Right atrium auricular region (tissue), 2 donors: Measurements from ENCODE around the gene ST3GAL6. TPM values are rescaled to one million over a fixed set of nuclear protein-coding genes. Genes with fewer than 3 reads are reported as not detected.
A peak's percentile ranks its signal among the peaks of the same experiment; 100 is the strongest.

ENCODE experiments used
- DNase-seq: peaks from one replicate; pipeline ENCODE4 v3.0.0-alpha.2; 2019; ENCODE audit warnings: low spot score
- H3K27ac ChIP-seq, 2 donors: fragments of 200-600 bp; sonication (generic); 1 replicate in 1 of 2; 2 replicates in 1 of 2; pipeline ENCODE4 v1.5.1; 2016 to 2019
- H3K27me3 ChIP-seq, 2 donors: fragments of 200-600 bp; sonication (generic); one replicate each; pipeline versions ENCODE4 v1.5.1 to v1.6.0; 2017 to 2019
- H3K36me3 ChIP-seq: fragments of 200-600 bp; sonication (generic); one replicate; pipeline ENCODE4 v1.5.1; 2016
- H3K4me1 ChIP-seq, 2 donors: fragments of 200-600 bp; sonication (generic); one replicate each; pipeline versions ENCODE4 v1.5.1 to v1.6.0; 2017 to 2019
- H3K4me3 ChIP-seq, 2 donors: fragments of 200-600 bp; sonication (generic); 1 replicate in 1 of 2; 2 replicates in 1 of 2; pipeline ENCODE4 v1.5.1; 2017 to 2019; ENCODE audit warnings: mild to moderate bottlenecking in 1 of 2, moderate library complexity in 1 of 2
- H3K9me3 ChIP-seq, 2 donors: fragments of 200-600 bp; sonication (generic); one replicate each; pipeline ENCODE4 v1.5.1; 2019
- CTCF ChIP-seq, 2 donors: fragments of 200-600 bp; sonication (generic); IDR thresholded peaks; one replicate each; pipeline ENCODE4 v1.5.1; 2019; ENCODE audit warnings: antibody characterized with exemption in 2 of 2
- total RNA-seq, 2 donors: library from RNA; depleted of rRNA; stranded (reverse); fragments of >200 nt; gene quantifications; one replicate each; pipeline ENCODE4 v1.1.0, GENCODE V29; 2016

ST3GAL6 gene
- total RNA-seq, 2 donors from 2014 or later: 25.9 to 27.2 TPM

GRCh38 chr3:98782824-98783500 lies 19.8 kb downstream of the ST3GAL6 start:
- Histone ChIP-seq H3K4me3 (no peak overlapping the region), H3K36me3 (no peaks in the 10 kb centered on the region), H3K27ac (no peak overlapping the region), H3K27me3 (no peaks in the 10 kb centered on the region), H3K9me3 (no peaks in the 10 kb centered on the region), H3K4me1 (peaks cover 0 to 52% of the 10 kb centered on the region in 2 donors)
- no peak for DNase-seq
- TF ChIP-seq CTCF (IDR thresholded peaks at IDR 0.05): no peak

- Histone ChIP-seq H3K27me3 (no peaks in the 10 kb centered on the region), H3K27ac (peak overlapping the region in 1 of 2 donors; percentile 56), H3K4me1 (peaks cover 0 to 53% of the 10 kb centered on the region in 2 donors), H3K36me3 (no peaks in the 10 kb centered on the region), H3K4me3 (no peak overlapping the region), H3K9me3 (no peaks in the 10 kb centered on the region)
- no peak for DNase-seq
- no peak for TF ChIP-seq CTCF (IDR thresholded peaks at IDR 0.05)
These were observed 20.9 kb downstream of the ST3GAL6 start for GRCh38 chr3:98784042-98784441.

- DNase-seq: no peak
- H3K4me1 ChIP-seq: peaks cover 0 to 45% of the 10 kb centered on the region in 2 donors
- H3K36me3 ChIP-seq: no peaks in the 10 kb centered on the region
- no peak overlapping the region for H3K4me3 ChIP-seq
- no peak for TF ChIP-seq CTCF (IDR thresholded peaks at IDR 0.05)
- peak overlapping the region in 1 of 2 donors; percentile 56 for H3K27ac ChIP-seq
- H3K9me3 ChIP-seq: no peaks in the 10 kb centered on the region
- H3K27me3 ChIP-seq: no peaks in the 10 kb centered on the region
These were observed 21.8 kb downstream of the ST3GAL6 start for GRCh38 chr3:98784666-98785600.

- DNase-seq: no peak
- H3K27me3 ChIP-seq: no peaks in the 10 kb centered on the region
- TF ChIP-seq CTCF (IDR thresholded peaks at IDR 0.05): no peak
- peak overlapping the region in 1 of 2 donors; percentile 56 for H3K27ac ChIP-seq
- peaks cover 0 to 40% of the 10 kb centered on the region in 2 donors for H3K4me1 ChIP-seq
- H3K36me3 ChIP-seq: no peaks in the 10 kb centered on the region
- H3K4me3 ChIP-seq: no peak overlapping the region
- H3K9me3 ChIP-seq: no peaks in the 10 kb centered on the region
These were observed 23.3 kb downstream of the ST3GAL6 start for GRCh38 chr3:98786364-98787006.

GRCh38 chr3:98787181-98787580 lies 24.0 kb downstream of the ST3GAL6 start:
- no peak overlapping the region for H3K4me3 ChIP-seq
- no peak for TF ChIP-seq CTCF (IDR thresholded peaks at IDR 0.05)
- peaks cover 0 to 40% of the 10 kb centered on the region in 2 donors for H3K4me1 ChIP-seq
- DNase-seq: no peak
- peak overlapping the region in 1 of 2 donors; percentile 56 for H3K27ac ChIP-seq
- no peaks in the 10 kb centered on the region for H3K36me3 ChIP-seq
- no peaks in the 10 kb centered on the region for H3K9me3 ChIP-seq
- H3K27me3 ChIP-seq: no peaks in the 10 kb centered on the region
